ENCODE measurements around the gene RSRC1.
"Not testable (repeated sequence)": the region's sequence is repeated elsewhere in the genome, so short reads cannot be mapped to it uniquely, and the experiment has no call there.

Gene RSRC1

GRCh38 chr3:158134363-158134762 is 24.5 kb downstream of the RSRC1 start:
- DNase-seq = no peak

DNA sequence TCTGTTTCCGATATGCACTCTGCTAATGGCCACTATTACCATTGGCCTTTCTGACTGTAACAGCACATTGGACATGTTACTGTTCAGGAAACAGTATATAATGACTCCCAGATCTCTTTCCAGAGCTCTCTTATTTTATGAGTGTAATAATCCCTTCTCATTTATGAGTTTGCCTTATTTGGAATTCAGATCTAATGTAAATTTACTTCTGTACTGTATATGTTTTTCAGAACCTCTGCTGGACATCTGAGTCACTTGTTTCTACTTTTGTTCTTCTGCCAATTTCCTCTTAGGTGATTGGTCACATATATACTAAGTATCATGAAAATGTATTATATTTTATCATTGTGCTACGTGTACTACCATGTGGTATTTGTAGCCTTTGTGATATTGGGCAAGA is 30.5 kb downstream of the RSRC1 start:
- DNase-seq = no peak

DNA sequence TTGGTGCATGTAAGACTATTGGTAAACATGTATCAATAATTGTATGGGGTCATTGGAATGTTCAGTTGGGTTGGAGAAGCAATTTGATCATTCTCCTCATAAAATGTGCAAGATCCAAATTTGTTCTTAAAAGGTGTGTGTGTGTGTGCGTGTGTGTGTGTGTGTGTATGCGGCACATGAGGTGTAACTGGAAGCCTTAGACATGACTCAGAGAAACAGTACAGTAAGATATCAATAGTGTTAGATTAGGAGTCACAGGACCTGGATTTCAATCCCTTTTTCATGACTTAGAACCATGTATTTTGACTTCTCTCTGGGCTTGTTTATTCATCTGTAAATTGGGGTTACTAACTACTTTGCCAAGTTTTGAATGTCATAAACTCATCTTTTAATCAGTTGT is 38.3 kb downstream of the RSRC1 start:
- DNase-seq = no peak

DNA sequence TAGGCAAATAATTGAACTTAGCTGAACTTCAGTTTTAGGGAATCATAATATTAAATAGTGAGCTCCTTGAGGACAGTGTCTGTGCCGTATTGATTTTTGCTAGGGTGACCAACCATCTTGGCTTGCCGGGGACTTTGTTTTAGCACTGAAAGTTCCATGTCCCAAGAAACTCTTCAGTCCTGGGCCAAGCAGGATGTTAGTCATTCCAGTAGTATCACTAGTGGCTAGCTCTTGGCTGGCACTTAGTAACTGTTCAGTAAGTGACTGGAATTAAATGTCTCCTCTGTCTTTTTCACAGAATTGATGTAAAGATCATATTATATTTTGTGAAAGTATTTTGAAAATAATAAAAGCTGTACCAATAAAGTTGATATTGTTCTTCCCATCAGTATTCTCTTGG is 42.3 kb downstream of the RSRC1 start:
- DNase-seq = no peak

DNA sequence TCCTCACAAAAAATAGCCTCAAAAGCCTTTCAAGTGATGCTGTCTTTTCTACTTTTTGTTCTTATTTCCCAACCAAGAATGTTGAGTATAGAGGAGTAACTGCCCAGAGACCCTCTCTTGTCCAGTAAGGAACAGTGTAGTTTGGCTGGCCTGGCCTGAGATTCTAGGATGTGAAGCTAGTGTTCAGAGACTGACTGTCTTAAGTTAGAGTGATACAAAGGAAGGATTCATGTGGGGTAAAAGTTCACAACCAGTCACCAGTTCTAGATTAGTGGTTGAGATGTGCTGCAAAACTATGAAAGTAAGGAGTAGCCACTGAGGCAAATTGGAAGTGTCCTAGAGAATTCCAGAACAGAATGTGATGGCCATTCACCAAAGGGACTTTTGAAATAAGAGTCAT is 49.1 kb downstream of the RSRC1 start:
- no peak for DNase-seq

- no peak for DNase-seq
Measured at GRCh38 chr3:158159714-158160113, 49.8 kb downstream of the RSRC1 start.

GRCh38 chr3:158160958-158161357 is 51.1 kb downstream of the RSRC1 start:
- DNase-seq = no peak

DNA sequence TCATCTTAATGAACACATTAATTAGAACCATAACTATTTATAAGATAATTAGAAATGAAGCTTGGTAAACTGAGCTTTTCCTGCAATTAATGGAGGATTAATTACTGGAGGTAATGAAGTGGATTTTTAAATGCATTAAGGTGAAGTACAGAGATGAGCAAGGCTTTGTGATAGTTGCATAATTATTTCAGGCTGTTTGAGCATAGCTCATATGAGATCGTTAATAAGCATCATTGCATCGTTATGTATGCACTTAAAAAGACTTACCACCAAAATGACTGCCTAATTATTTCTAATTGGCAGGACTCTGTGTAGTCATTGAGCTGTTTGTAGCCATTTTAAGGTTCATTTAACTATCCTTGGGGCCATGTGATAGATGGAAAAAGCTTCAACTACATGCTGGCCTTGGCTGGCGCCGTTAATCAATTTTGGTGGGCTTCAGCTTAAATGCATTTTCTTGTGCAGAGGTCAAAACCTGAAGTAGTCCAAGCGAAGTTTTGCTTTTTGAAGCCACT is 55.3 kb downstream of the RSRC1 start:
- DNase-seq = no peak

- no peak for DNase-seq
Measured at GRCh38 chr3:158165730-158166129, 55.8 kb downstream of the RSRC1 start.

GRCh38 chr3:158166223-158166622 is 56.3 kb downstream of the RSRC1 start:
- DNase-seq = no peak

DNA sequence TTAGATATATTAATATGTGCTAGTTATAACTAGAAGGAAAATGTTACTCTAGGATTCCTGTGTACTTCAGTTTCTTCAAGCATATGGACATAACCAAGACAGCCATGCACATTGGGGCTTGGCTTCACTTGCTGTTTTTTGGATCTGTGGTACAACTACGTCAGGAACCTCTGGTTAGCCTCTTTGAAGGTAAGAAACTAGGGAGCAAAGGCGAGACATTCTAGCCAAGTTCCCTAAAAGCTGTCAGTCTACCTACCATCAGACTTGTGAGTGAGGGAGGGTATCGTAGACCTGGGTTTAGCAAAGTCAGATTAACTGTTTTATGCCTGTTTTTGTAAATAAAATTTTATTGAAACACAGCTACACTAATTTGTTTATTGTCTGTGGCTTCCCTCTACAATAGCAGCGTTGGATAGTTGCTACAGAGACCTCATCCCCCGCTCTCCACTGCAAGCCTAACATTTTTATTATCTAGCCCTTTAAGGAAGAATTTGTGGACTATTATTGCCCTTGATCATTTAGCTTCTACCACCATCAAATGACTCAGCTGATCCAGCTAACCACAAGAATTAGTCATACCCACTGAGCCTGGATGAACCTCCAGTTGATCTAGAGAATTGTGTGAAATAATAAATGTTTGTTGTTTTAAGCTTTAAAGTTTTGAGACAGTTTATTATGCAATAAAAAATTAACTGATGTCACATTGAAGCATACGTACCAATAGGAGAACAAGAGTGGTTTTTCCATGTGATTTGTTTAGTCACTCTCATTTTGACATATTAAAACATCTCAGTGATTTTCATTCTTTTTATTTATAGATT is 58.1 kb downstream of the RSRC1 start:
- no peak for DNase-seq

DNA sequence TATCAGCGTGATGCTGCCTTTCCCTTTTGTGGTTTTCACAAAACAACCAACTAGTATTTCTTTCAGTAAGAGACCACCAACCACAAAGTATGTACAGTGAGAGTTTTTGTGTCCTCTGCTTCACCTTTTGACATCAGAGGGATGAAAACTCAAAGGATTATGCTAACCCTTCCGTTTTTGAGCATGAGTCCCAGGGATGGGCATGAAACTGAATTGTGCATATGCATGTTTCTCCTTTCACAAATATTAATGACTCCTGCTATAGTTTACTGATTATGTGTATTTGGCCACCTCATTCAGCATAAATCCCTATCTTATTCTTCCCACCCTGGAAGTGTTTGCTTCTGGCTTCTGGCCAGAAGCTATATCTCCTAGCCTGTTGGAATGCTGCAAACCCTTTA is 59.2 kb downstream of the RSRC1 start:
- no peak for DNase-seq

DNA sequence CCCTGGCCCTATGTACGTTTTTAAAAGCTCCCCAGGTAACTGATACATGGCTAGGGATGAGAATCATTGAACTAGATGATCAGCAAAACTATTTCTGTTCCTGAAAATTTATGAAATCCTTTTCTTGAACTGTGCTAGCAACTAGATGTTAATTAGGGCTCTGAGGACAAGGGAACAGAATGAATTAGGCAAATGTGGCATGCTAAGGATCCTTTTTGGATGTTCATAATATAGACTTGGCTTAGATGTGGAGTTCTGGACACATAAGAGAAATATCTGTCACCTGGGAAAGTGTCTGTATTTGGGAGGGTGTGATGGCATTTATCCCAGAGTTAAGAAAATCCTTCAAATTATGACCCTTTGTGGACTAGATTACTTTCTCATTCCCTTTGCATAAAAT is 71.2 kb downstream of the RSRC1 start:
- DNase-seq = no peak

DNA sequence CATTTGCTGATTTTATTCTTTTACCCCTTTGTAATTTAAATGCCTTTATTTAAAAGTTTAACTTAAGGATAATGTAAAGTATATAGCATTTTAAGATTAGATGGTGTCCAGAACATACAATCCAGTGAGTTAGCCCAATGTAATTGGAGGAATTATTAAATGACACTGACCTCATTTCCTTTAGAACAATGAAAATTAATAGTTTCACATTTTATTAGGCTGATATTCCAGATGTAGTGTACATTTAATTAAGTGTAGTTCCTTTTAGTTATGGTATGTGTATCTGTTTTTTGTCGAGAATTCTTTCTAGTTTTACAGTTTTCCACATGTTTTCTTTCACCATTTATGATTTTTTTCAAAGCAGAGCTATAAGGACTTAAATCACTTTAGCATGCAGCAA is 75.8 kb downstream of the RSRC1 start:
- DNase-seq = no peak

DNA sequence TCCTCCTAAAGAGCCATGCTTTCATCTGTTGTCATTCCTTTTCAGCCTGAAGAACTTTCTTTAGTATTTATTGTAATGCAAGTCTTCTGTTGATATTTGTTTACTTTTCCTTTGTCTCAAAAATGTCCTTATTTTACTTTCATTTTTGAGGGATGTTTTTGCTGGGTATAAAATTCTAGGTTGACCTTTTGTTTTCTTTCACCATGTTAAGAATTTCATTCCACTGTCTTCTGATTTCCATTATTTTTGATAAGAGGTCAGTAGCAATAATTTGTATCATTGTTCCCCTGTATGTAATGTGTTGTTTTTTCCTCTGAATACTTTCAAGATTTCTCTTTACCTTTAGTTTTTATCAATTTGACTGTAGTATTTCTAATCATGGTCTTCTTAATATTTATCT is 91.1 kb downstream of the RSRC1 start:
- DNase-seq = no peak

DNA sequence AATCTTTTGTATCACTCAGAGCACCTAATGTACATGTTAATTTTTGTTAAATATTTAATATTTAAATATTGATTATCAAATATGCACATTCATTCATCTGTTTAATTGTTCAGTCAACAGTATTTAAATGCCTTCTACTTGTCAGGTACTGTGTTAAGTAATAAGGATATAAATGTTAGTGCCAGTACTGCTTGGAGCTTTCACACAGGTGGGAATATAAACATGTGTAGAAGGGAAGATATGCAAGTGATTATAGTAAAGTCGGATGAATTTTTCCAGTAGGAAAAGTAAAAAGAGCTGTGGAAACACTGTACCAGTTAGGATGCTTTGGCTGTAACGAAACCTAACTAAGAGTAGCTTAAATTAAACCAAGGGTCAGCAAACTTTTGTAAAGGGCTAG is 95.4 kb downstream of the RSRC1 start:
- DNase-seq = no peak

- no peak for DNase-seq
Measured at GRCh38 chr3:158205994-158206393, 96.1 kb downstream of the RSRC1 start.

DNA sequence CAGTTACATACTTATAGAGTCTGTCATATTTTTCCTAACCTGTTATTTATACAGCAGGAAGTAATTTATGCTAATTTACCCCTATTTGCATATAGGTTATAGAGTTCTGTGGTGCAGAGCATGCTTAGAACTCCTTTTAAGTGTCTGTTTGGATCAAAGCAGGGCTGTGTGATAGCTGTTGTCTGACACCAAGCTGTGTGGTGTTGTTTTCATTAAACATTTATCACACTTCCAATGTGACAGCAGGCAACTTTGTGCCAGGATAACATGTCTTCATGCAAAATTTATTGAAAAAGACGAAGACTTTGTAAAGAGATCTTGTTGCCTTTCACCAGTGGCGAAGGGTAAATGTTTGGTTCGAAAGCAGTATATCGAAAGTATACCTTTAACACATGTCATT is 100.2 kb downstream of the RSRC1 start:
- DNase-seq = no peak

- DNase-seq = no peak
Measured at GRCh38 chr3:158213461-158213860, 103.6 kb downstream of the RSRC1 start.

DNA sequence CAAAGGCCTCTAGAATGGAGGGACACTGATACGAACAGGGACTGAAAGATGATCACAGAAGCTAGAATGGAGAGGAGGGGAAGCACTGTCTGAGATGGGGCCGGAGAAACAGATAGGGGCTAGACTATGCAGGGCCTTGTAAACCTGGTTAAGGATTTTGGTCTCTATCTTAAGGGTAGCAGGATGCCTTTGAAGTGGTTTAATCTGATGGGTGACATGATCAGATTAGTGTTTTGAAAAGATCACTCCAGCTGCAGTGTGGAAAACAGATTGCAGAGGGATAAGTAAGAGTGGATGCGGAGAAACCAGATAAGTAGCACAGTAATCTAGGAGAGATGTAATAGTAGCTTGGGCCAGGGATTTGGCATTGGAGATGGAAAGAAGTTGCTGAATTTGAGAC is 108.1 kb downstream of the RSRC1 start:
- DNase-seq = no peak

GRCh38 chr3:158220575-158220974 is 110.7 kb downstream of the RSRC1 start:
- DNase-seq = no peak

GRCh38 chr3:158221426-158221825 is 111.5 kb downstream of the RSRC1 start:
- no peak for DNase-seq

DNA sequence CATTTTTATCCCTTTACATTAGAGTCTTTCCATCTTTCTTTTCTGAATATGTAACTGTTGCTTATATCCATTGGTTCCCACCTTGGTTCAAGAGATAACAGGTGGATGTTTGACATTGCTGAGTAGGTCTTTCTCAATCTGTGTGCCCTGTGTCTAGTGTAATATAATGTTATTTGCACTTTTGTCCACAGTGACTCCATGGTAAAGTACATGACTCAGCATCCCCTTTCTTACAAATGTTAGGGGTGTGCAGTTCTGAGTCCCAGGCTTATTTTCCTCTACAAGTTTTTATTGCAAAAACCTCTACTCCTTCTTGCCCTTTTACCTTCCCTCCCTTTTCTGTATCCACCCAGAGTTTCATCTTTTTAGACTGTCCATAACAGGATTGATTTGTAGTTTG is 116.5 kb downstream of the RSRC1 start:
- no peak for DNase-seq

DNA sequence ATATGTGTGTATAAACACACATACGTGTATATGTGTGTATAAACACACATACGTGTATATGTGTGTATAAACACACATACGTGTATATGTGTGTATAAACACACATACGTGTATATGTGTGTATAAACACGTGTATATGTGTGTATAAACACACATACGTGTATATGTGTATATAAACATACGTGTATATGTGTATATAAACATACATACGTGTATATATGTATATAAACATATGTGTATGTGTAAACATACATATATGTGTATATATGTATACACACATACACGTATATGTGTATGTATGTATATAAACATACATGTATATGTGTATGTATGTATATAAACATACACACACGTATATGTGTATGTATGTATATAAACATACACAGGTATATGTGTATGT is 119.1 kb downstream of the RSRC1 start:
- DNase-seq = not testable (repeated sequence)

DNA sequence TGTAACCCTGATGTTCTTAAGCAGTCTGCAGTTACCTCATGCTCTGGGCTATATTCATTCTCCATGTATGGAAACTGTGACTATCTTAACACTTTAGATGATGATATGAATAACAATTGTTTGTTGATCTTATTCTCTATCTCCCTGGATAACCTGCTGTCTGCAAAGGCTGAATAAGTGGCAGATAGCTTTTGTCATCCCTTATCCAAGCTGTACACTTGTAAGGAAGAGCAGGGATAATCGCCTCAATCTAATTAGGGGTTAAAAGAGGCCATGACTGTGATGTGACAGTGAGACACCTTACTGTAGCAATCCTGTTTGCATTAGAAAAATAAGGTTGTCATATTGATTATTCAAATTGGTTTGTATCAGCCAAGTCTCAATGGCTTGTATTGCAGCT is 123.9 kb downstream of the RSRC1 start:
- no peak for DNase-seq

All from KG1 (cell line).